Suprapubic skin (tissue), 4 donors: ENCODE data around the gene TBC1D21. TPM values are rescaled to one million over a fixed set of nuclear protein-coding genes. Genes with fewer than 3 reads are reported as not detected.

Experiments used
- DNase-seq, 2 donors: peaks; one replicate each; pipeline ENCODE4 v3.0.0-alpha.2; 2019; ENCODE audit warnings: low spot score in 2 of 2
- H3K27ac ChIP-seq: fragments of 200-600 bp; sonication (generic); one replicate; pipeline ENCODE4 v1.5.1; 2019
- H3K27me3 ChIP-seq: fragments of 200-600 bp; sonication (generic); one replicate; pipeline ENCODE4 v1.5.1; 2019
- H3K36me3 ChIP-seq: fragments of 200-600 bp; sonication (generic); one replicate; pipeline ENCODE4 v1.5.1; 2019
- H3K4me1 ChIP-seq: fragments of 200-600 bp; sonication (generic); one replicate; pipeline ENCODE4 v1.5.1; 2019
- H3K4me3 ChIP-seq: fragments of 200-600 bp; sonication (generic); one replicate; pipeline ENCODE4 v1.5.1; 2019; ENCODE audit warnings: mild to moderate bottlenecking
- H3K9me3 ChIP-seq: fragments of 200-600 bp; sonication (generic); one replicate; pipeline ENCODE4 v1.5.1; 2019
- EP300 ChIP-seq: sonication (generic); formaldehyde crosslinking; IDR thresholded peaks from one replicate; pipeline ENCODE4 v1.6.1; 2017; ENCODE audit warnings: antibody characterized with exemption
- POLR2A ChIP-seq, 2 donors: fragments of 450-650 bp; IDR thresholded peaks; one replicate each; pipeline ENCODE4 v1.6.1; 2017; ENCODE audit warnings: antibody characterized with exemption in 2 of 2, mild to moderate bottlenecking in 2 of 2, moderate library complexity in 2 of 2
- POLR2AphosphoS5 ChIP-seq, 3 donors: sonication (generic); formaldehyde crosslinking; IDR thresholded peaks; one replicate each; pipeline ENCODE4 v1.6.1; 2017; ENCODE audit warnings: antibody characterized with exemption in 3 of 3
- WGBS: methylation state at CpG from one replicate; pipeline ENCODE4 v1.1.5; 2018; 5-methylcytosine and 5-hydroxymethylcytosine counted together
- total RNA-seq, 4 donors: library from RNA; depleted of rRNA; stranded (reverse); fragments of >200 nt; gene quantifications; one replicate each; pipeline ENCODE4 v1.1.0, GENCODE V29; 2016
- TF ChIP-seq, protein P1 (sequence below), 2 donors: fragments of 200-600 bp in 1 of 2; fragments of 450-650 bp in 1 of 2; sonication (generic) in 1 of 2; IDR thresholded peaks; one replicate each; pipeline ENCODE4 v1.5.1; 2016 to 2019; ENCODE audit warnings: antibody characterized with exemption in 2 of 2, mild to moderate bottlenecking in 1 of 2, moderate library complexity in 1 of 2

The TBC1D21 gene
- total RNA-seq, 4 donors from 2014 or later, result not detected

DNA sequence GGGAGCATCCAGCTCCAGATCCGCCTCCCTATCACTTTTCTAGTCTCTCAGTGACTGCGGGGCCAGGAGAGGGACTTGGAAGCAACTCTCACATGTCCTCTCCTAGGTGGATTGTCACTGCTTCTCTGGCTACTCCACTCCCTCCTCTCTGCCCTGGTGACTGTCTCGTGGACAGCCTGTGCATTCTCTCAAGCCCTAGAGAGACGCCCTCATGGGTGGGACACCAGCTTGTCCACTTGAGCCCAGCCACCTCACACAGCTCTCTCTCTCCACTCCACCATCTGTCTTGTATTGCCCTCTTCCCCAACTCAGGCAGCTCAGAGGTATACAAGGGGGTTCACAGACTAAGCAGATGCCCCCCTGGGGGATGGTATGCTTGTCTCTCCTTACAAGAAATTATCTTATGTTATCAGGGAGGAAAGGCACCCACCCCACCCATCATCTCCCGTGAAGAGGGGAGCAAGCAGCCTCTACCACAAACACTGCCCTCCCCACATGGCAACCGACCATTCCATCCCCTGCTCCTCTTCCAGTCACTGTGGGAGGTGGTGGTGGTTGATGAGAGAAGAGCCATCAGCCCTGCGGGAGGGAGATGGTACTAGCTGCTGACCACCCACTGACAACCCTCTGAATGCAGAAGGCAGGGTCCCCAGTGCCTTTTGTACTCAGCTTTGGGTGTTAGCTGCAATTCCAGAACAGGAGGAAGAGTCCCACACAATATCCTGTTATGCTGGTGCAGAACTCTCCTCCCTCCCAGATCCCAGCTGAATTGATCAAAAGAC, 37.3 kb downstream of the TBC1D21 start:
- Histone ChIP-seq H3K4me3 (no peak overlapping the region), H3K27ac (no peak overlapping the region), H3K27me3 (no peaks in the 10 kb centered on the region), H3K4me1 (no peaks in the 10 kb centered on the region), H3K9me3 (no peaks in the 10 kb centered on the region), H3K36me3 (no peaks in the 10 kb centered on the region)
- 85% methylated on average over 7 of the region's 7 CpGs for WGBS
- no peak for DNase-seq
- TF ChIP-seq POLR2AphosphoS5 (IDR thresholded peaks at IDR 0.05) (no peak), EP300 (no peak), POLR2A (IDR thresholded peaks at IDR 0.05) (no peak)
- TF ChIP-seq, protein P1, sequence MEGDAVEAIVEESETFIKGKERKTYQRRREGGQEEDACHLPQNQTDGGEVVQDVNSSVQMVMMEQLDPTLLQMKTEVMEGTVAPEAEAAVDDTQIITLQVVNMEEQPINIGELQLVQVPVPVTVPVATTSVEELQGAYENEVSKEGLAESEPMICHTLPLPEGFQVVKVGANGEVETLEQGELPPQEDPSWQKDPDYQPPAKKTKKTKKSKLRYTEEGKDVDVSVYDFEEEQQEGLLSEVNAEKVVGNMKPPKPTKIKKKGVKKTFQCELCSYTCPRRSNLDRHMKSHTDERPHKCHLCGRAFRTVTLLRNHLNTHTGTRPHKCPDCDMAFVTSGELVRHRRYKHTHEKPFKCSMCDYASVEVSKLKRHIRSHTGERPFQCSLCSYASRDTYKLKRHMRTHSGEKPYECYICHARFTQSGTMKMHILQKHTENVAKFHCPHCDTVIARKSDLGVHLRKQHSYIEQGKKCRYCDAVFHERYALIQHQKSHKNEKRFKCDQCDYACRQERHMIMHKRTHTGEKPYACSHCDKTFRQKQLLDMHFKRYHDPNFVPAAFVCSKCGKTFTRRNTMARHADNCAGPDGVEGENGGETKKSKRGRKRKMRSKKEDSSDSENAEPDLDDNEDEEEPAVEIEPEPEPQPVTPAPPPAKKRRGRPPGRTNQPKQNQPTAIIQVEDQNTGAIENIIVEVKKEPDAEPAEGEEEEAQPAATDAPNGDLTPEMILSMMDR (IDR thresholded peaks at IDR 0.05), result no peak

DNA sequence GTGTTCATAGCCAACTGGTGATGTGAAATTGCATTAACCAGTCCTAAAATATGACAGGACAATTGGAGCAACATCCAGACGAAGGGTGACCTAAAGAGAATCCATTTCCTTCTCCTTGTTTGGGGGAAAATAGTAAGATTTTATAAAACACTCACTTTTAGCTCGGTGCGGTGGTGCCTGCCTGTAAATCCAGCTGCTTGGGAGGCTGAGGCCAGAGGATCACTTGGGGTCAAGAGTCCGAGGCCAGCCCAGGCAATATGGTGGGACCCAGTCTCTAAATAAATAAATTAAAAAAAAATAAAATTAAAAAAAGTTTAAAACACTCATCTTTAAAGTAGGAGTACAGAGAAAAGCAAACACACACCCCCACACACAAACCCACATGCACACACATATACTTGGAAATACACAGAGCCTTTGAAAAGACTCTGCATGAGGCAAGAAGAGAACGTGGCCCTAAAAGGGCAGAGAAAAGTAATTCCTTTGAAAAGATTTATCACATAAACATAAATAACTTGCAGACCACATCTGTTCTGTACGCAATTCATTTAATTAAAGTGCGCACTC, 38.7 kb downstream of the TBC1D21 start:
- TF ChIP-seq POLR2AphosphoS5 (IDR thresholded peaks at IDR 0.05) (no peak), POLR2A (IDR thresholded peaks at IDR 0.05) (no peak), EP300 (no peak)
- TF ChIP-seq, protein P1 (IDR thresholded peaks at IDR 0.05), result no peak
- H3K4me1 ChIP-seq, result no peaks in the 10 kb centered on the region
- H3K4me3 ChIP-seq, result no peak overlapping the region
- WGBS, result 80% methylated on average over 7 of the region's 7 CpGs
- H3K9me3 ChIP-seq, result no peaks in the 10 kb centered on the region
- no peaks in the 10 kb centered on the region for H3K27me3 ChIP-seq
- no peaks in the 10 kb centered on the region for H3K36me3 ChIP-seq
- H3K27ac ChIP-seq, result no peak overlapping the region
- DNase-seq, result no peak

DNA sequence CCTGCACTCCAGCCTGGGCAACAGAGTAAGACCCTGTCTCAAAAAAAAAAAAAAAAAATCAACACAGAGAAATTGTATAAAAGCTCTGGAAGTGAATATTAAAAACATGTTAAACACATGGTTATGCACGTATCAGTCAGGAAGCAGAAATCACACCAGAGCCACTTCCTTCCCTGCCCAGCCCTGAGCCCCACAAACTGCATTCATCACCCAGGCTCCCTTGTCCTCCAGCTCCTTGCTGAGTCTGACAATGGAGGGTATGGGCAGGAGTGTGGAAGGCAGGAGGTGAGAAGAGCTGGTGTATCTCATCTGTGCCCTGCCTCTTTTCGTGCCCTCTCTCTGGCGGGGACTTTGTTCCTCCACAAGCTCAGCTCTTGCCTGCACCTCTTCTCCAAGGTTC, 40.8 kb downstream of the TBC1D21 start:
- no peaks in the 10 kb centered on the region for H3K4me1 ChIP-seq
- H3K27me3 ChIP-seq, result no peaks in the 10 kb centered on the region
- no peak overlapping the region for H3K4me3 ChIP-seq
- no peak for TF ChIP-seq EP300
- no peak for TF ChIP-seq POLR2AphosphoS5 (IDR thresholded peaks at IDR 0.05)
- TF ChIP-seq POLR2A (IDR thresholded peaks at IDR 0.05), result no peak
- TF ChIP-seq, protein P1 (IDR thresholded peaks at IDR 0.05), result no peak
- no peaks in the 10 kb centered on the region for H3K9me3 ChIP-seq
- no peak for DNase-seq
- WGBS, result 81% methylated on average over 3 of the region's 3 CpGs
- H3K27ac ChIP-seq, result no peak overlapping the region
- H3K36me3 ChIP-seq, result peaks cover 2% of the 10 kb centered on the region

DNA sequence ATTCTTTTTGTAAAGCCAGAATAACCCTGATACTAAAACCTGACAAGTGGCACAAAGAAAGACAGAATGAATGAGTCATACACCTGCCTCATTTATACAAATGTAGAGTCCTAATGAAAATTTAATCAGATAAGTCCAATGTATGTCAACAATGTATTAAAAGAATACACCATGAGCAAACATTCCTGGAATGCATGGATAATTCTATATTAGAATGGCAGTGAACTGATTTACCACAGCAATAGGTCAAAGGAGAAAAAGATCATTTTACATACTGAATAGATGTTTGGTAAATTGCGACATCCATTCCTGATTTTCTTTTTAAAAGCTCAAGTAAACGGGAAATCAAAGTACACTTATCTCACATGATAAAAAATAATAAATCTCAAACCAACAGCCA, 41.7 kb downstream of the TBC1D21 start:
- peaks cover under 1% of the 10 kb centered on the region for H3K4me1 ChIP-seq
- H3K36me3 ChIP-seq, result peaks cover 2% of the 10 kb centered on the region
- DNase-seq, result no peak
- 76% methylated on average over 2 of the region's 2 CpGs for WGBS
- no peaks in the 10 kb centered on the region for H3K9me3 ChIP-seq
- no peak overlapping the region for H3K27ac ChIP-seq
- no peak overlapping the region for H3K4me3 ChIP-seq
- TF ChIP-seq POLR2A (IDR thresholded peaks at IDR 0.05) (no peak), EP300 (no peak), POLR2AphosphoS5 (IDR thresholded peaks at IDR 0.05) (no peak)
- TF ChIP-seq, protein P1 (IDR thresholded peaks at IDR 0.05), result no peak
- no peaks in the 10 kb centered on the region for H3K27me3 ChIP-seq

DNA sequence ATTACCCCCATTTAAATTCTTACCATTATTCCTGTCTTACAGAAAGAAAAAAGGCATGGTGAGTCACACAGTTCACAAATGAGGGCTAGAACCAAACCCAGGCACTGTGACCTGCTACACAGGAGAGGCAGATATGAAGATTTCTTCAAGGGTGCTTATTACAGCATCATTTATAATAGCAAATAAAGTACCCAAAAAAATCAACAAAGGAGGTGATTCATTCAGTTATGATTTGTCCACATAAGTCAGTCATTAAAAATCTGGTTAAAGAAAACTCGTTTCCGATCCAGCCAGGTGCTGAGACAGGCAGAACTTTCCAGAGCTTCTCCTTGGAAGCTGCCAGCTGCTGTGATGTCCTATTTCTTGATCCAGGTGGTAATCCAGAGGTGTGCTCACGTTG, 45.4 kb downstream of the TBC1D21 start:
- H3K9me3 ChIP-seq, result no peaks in the 10 kb centered on the region
- TF ChIP-seq POLR2AphosphoS5 (IDR thresholded peaks at IDR 0.05) (no peak), POLR2A (IDR thresholded peaks at IDR 0.05) (no peak), EP300 (no peak)
- TF ChIP-seq, protein P1 (IDR thresholded peaks at IDR 0.05), result no peak
- WGBS, result 81% methylated on average over 3 of the region's 3 CpGs
- H3K4me3 ChIP-seq, result no peak overlapping the region
- peaks cover 2% of the 10 kb centered on the region for H3K36me3 ChIP-seq
- DNase-seq, result no peak
- H3K27ac ChIP-seq, result no peak overlapping the region
- peaks cover 27% of the 10 kb centered on the region for H3K4me1 ChIP-seq
- H3K27me3 ChIP-seq, result no peaks in the 10 kb centered on the region
